ENCODE results near the gene DUSP21.
A peak's percentile ranks its signal among the peaks of the same experiment; 100 is the strongest.

The DUSP21 gene

DNA sequence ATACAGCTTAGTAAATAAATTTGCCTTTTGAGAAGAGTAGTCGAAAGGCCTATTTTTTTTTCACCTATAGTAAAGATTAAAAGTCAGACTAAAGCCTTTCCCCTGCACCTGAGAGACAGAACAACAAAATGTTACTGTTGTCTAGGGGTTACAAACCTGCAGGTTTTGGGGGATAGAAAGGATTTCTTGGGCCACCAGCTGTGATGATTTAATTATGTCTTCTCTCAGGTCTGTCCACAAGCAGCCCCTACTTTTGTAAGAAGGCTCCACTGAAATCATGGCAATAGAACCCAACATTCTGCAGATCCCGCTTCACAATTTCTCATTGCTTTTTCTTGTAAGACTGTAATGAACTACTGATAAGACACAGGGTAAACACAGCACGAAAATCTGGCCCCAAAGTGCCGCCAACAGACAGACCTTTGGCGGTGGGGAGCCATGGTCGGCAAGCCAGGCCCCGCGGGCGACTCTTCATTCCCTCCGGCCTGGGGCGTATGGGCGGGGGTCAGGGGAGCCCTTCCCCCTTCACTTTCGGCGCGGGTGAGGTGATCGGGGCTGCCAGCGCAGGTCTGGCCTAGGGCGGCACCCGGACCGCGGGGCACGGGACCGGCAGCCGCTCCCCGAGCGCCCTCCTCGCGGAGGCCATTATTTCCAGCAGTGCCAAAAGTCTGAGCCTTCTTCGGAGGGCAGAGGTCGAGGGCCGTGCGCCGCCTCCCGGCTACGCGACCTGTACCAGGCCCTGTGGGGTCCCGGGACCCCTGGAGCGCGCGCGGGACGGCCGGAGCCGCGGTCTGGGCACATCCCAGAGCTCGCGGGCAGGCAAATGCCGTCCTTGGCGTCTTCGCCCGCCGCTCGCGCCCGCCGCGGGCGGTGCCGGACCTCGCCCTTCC is 28.4 kb downstream of the DUSP21 start:
- H3K4me3 ChIP-seq (ENCODE audit: control insufficient read depth, low read depth, low read length) = peak overlapping the region; percentile 77
- TF ChIP-seq, protein P1, sequence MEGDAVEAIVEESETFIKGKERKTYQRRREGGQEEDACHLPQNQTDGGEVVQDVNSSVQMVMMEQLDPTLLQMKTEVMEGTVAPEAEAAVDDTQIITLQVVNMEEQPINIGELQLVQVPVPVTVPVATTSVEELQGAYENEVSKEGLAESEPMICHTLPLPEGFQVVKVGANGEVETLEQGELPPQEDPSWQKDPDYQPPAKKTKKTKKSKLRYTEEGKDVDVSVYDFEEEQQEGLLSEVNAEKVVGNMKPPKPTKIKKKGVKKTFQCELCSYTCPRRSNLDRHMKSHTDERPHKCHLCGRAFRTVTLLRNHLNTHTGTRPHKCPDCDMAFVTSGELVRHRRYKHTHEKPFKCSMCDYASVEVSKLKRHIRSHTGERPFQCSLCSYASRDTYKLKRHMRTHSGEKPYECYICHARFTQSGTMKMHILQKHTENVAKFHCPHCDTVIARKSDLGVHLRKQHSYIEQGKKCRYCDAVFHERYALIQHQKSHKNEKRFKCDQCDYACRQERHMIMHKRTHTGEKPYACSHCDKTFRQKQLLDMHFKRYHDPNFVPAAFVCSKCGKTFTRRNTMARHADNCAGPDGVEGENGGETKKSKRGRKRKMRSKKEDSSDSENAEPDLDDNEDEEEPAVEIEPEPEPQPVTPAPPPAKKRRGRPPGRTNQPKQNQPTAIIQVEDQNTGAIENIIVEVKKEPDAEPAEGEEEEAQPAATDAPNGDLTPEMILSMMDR (IDR thresholded peaks at IDR 0.05; ENCODE audit: control insufficient read depth, insufficient read depth, low read depth, low read length, missing control alignments) = no peak
- DNase-seq (ENCODE audit: low read depth) = no peak

DNA sequence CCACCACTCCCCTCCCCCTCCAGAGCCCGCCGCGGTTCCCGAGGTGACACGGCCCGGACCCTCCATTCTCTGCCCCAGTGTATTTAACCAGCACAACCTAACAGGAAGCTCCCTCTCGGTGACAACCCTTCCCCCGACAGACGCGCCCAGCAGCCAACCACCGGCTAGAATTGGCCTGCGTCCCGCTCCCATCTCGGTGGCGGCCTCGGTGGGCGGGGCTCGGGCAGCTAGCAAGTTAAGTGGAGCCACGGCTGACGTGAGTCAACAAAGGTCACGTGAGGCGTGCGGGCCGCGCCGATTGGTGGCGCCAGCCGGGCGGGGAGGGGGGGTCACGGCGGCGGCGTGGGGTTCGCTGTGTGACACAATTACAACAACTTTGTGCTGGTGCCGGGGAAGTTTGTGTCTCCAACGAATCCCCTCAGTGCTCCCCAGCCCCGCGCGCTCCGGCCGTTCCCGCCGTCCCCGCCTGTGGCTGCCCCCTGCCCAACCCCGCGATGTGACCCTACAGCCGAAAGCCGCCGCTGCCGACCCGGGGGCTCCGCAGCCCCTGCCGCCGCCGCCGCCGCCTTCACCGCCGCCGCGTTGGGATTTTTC is 29.1 kb downstream of the DUSP21 start, which contains the start of gene KDM6A:
Gene KDM6A (plus strand): TSS at position 368 of the 594 bp plus-strand sequence. CDS start 364 bp downstream, outside the sequence.
- DNase-seq (ENCODE audit: low read depth) = peak; percentile 89
- peak within 1 kb of the TSS; percentile 77 for H3K4me3 ChIP-seq (ENCODE audit: control insufficient read depth, low read depth, low read length)
- TF ChIP-seq, protein P1 (IDR thresholded peaks at IDR 0.05; ENCODE audit: control insufficient read depth, insufficient read depth, low read depth, low read length, missing control alignments) = no peak

DNA sequence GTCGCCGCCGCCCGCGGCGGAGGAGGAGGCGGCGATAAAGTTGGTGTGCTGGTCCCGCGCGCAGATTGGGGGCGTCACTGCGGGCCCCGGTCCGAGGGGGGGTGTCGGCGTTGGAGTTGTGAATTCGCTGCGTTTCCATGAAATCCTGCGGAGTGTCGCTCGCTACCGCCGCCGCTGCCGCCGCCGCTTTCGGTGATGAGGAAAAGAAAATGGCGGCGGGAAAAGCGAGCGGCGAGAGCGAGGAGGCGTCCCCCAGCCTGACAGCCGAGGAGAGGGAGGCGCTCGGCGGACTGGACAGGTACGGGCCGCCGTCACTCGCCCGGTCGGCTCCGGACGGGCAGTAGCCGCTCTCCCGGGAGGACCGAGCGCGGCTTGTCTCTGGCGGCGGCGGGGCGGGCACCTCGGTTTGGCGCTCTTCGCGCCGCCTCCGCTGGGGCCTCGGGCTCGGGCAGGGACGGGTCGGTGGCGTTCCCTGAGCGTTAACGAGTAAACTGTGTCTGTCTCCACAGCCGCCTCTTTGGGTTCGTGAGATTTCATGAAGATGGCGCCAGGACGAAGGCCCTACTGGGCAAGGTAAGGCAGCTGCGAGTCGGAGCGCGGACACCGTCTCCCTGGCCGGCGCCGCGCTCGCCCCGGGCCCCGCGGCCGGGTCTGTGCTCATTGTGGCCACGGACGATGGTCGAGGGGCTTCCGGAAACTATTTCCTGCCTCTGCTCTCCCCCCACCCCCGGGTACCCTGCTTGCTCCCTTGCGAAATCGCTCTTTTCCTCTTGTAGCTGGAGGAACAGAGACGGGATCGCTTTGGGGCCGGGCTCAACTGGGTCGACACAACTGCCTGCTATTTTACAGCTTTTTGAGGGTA is 29.8 kb downstream of the DUSP21 start:
- TF ChIP-seq, protein P1 (IDR thresholded peaks at IDR 0.05; ENCODE audit: control insufficient read depth, insufficient read depth, low read depth, low read length, missing control alignments) = no peak
- peak overlapping the region; percentile 77 for H3K4me3 ChIP-seq (ENCODE audit: control insufficient read depth, low read depth, low read length)
- no peak for DNase-seq (ENCODE audit: low read depth)

DNA sequence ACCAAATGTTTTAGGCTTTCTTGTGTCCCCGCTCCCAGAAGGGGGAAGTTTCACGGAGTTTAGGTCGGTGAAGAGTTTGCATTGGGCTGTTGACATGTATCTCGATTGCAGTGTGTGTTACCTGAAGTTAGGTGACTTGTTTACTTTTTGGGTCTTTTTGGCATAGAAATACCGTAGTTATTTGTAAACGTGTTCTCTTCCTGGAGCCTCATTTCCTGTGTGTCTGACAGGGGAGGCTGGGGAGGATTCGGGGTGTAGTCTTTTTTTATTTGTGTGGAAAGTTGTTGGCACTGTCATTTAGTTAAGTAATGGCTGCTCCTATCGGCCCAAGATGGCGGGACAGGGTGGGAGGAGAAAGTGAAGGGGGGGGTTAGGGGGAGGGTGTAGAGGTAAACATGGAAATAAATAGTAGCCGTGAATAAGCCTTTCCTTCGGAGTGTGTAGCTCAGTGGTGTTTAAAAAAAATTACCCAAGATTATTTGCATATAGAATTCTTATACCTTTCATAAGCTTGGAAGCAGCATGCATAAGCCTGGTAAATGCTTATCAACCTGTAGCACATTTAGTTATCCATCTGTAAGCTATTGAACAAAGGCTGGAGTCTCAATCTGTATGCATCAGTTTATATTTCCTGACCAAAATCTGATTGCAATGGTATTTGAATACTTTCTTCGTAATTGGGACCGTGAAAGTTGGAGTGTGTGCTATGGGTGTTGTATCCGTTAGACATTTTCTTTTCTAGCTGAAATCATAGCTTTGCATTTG is 30.8 kb downstream of the DUSP21 start:
- H3K4me3 ChIP-seq (ENCODE audit: control insufficient read depth, low read depth, low read length) = peak overlapping the region; percentile 77
- DNase-seq (ENCODE audit: low read depth) = no peak
- TF ChIP-seq, protein P1 (IDR thresholded peaks at IDR 0.05; ENCODE audit: control insufficient read depth, insufficient read depth, low read depth, low read length, missing control alignments) = no peak

DNA sequence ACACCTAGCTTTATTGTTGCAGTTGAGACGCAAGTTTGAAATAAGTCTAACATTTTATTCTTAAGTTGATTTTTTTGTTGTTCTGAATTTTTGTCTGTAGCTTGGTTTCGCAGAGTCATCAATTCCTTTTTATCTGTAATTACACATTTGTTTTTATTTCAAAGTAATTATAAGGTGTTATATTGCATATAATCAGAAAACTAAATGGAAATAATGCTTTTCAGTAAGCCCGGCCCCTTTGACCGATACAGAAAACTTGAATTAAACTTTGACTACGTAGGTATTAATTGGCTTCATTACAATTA is 31.3 kb downstream of the DUSP21 start:
- TF ChIP-seq, protein P1 (IDR thresholded peaks at IDR 0.05; ENCODE audit: control insufficient read depth, insufficient read depth, low read depth, low read length, missing control alignments) = no peak
- no peak for DNase-seq (ENCODE audit: low read depth)
- H3K4me3 ChIP-seq (ENCODE audit: control insufficient read depth, low read depth, low read length) = peak overlapping the region; percentile 77

DNA sequence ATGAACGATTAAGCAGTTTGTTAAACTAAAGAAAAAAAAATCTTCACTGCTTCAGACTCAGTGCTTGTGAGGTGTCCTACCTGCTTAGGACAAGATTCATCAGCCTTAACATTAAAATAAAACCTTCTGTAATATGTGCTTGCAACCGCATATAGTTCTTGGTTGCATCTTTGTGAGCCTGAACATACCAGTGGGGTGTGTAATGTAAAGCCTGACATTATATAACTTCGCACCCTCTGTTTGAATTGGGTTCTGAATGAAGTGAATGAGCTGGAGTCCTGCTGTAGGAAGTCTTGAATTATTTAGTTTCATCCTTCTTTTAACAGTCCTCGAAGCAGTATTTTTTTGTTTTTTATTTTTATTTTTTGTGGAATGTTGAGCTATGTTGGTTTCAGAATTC is 32.3 kb downstream of the DUSP21 start:
- TF ChIP-seq, protein P1 (IDR thresholded peaks at IDR 0.05; ENCODE audit: control insufficient read depth, insufficient read depth, low read depth, low read length, missing control alignments) = no peak

More for the DNA sequence above, 32.3 kb downstream of the DUSP21 start:
- peak overlapping the region; percentile 77 for H3K4me3 ChIP-seq (ENCODE audit: control insufficient read depth, low read depth, low read length)
- DNase-seq (ENCODE audit: low read depth) = no peak
